ENCODE measurements around the gene PPP3R1.

GRCh38 chr2:68187329-68187728, 65.0 kb downstream of the PPP3R1 start:
- TF ChIP-seq CTCF (conservative IDR thresholded peaks at IDR 0.05; ENCODE audit: low read depth, low read length) (no peak), EZH2 (IDR thresholded peaks at IDR 0.05; ENCODE audit: borderline replicate concordance, low read depth, low read length, poor library complexity, severe bottlenecking) (no peak)
